MM.1S (cell line): ENCODE results near the gene TMPRSS6.

Source experiments
- DNase-seq: peaks from one replicate; pipeline ENCODE4 v3.0.0-alpha.2; 2015
- H2AFZ ChIP-seq: fragments of 300-600 bp; sonication (generic); 2 replicates; pipeline ENCODE4 v1.6.0; 2016; ENCODE audit warnings: antibody characterized with exemption, low read length
- H3F3A ChIP-seq: fragments of 300-600 bp; sonication (generic); 2 replicates; pipeline ENCODE4 v1.6.1; 2016; ENCODE audit warnings: mild to moderate bottlenecking, antibody characterized with exemption, low read length, moderate library complexity, mixed read lengths; ENCODE audit not compliant: insufficient read depth
- H3K27ac ChIP-seq: fragments of 300-600 bp; sonication (generic); 2 replicates; pipeline ENCODE4 v1.5.1; 2016; ENCODE audit warnings: mild to moderate bottlenecking, low read length
- H3K27me3 ChIP-seq: fragments of 300-600 bp; sonication (generic); replicated peaks from 2 replicates; pipeline ENCODE4 v1.6.0; 2016; ENCODE audit warnings: low read length; ENCODE audit not compliant: insufficient read depth
- H3K36me3 ChIP-seq: fragments of 300-600 bp; sonication (generic); replicated peaks from 2 replicates; pipeline ENCODE4 v1.6.1; 2016; ENCODE audit warnings: mild to moderate bottlenecking, low read length, mixed read lengths; ENCODE audit not compliant: insufficient read depth
- H3K4me1 ChIP-seq: fragments of 300-600 bp; sonication (generic); 2 replicates; pipeline ENCODE4 v1.6.1; 2016; ENCODE audit warnings: low read length, mixed read lengths
- H3K4me2 ChIP-seq: fragments of 300-600 bp; sonication (generic); 2 replicates; pipeline ENCODE4 v1.6.0; 2016; ENCODE audit warnings: low read depth, low read length
- H3K4me3 ChIP-seq: fragments of 300-600 bp; sonication (generic); 2 replicates; pipeline ENCODE4 v1.5.1; 2016; ENCODE audit warnings: low read length, mixed read lengths
- H3K79me2 ChIP-seq: fragments of 300-600 bp; sonication (generic); 2 replicates; pipeline ENCODE4 v1.6.1; 2016; ENCODE audit warnings: mixed run types, low read length, mixed read lengths
- H3K9ac ChIP-seq: fragments of 300-600 bp; sonication (generic); 2 replicates; pipeline ENCODE4 v1.6.1; 2016; ENCODE audit warnings: low read length, mixed read lengths
- H3K9me2 ChIP-seq: fragments of 300-600 bp; sonication (generic); replicated peaks from 2 replicates; pipeline ENCODE4 v1.6.1; 2016; ENCODE audit warnings: mild to moderate bottlenecking, low read length, mixed read lengths; ENCODE audit not compliant: insufficient read depth
- H3K9me3 ChIP-seq: fragments of 300-600 bp; sonication (generic); replicated peaks from 2 replicates; pipeline ENCODE4 v1.6.1; 2016; ENCODE audit warnings: mild to moderate bottlenecking, low read length, mixed read lengths; ENCODE audit not compliant: insufficient read depth
- H4K20me1 ChIP-seq: fragments of 300-600 bp; sonication (generic); 2 replicates; pipeline ENCODE4 v1.6.1; 2016; ENCODE audit warnings: mild to moderate bottlenecking, low read length, moderate library complexity, mixed read lengths; ENCODE audit not compliant: insufficient read depth
- CTCF ChIP-seq: fragments of 300-600 bp; sonication (generic); IDR thresholded peaks from 2 replicates; pipeline ENCODE4 v1.5.1; 2016; ENCODE audit warnings: antibody characterized with exemption, low read length, mixed read lengths
- EZH2 ChIP-seq: fragments of 300-600 bp; sonication (generic); optimal IDR thresholded peaks from 2 replicates; pipeline ENCODE3; 2017; ENCODE audit warnings: low read depth, mild to moderate bottlenecking, antibody characterized with exemption, low read length, mixed read lengths
- EZH2phosphoT487 ChIP-seq: fragments of 300-600 bp; sonication (generic); IDR thresholded peaks from 2 replicates; pipeline ENCODE4 v1.6.1; 2018; ENCODE audit warnings: antibody characterized with exemption, low read length

The TMPRSS6 gene

GRCh38 chr22:37109242-37109917, at the start of gene TMPRSS6:
TMPRSS6 (minus strand) TSS chr22:37109713; CDS start chr22:37103417, 6,296 bp downstream.
- no peaks in the 10 kb centered on the region for H3K9me2 ChIP-seq
- TF ChIP-seq EZH2, result no peak
- TF ChIP-seq EZH2phosphoT487, result no peak
- no peak for TF ChIP-seq CTCF
- H4K20me1 ChIP-seq, result no peaks in the 10 kb centered on the region
- no peak within 1 kb of the TSS for H3K9ac ChIP-seq
- H3K27ac ChIP-seq, result no peak within 1 kb of the TSS
- peaks cover 99% of the 10 kb centered on the region for H3K27me3 ChIP-seq
- no peaks in the 10 kb centered on the region for H3F3A ChIP-seq
- no peaks in the 10 kb centered on the region for H3K9me3 ChIP-seq
- H3K4me2 ChIP-seq, result no peak within 1 kb of the TSS
- H3K4me1 ChIP-seq, result no peaks in the 10 kb centered on the region
- H3K4me3 ChIP-seq, result no peak within 1 kb of the TSS
- DNase-seq, result no peak
- no peak within 1 kb of the TSS for H2AFZ ChIP-seq
- H3K36me3 ChIP-seq, result no peaks in the 10 kb centered on the region
- no peaks in the 10 kb centered on the region for H3K79me2 ChIP-seq

GRCh38 chr22:37158963-37159290, 49.4 kb upstream of the TMPRSS6 start:
- no peak for DNase-seq
- Histone ChIP-seq H3K27me3 (peaks cover 28% of the 10 kb centered on the region), H2AFZ (no peak overlapping the region), H3K79me2 (no peaks in the 10 kb centered on the region), H3K4me3 (no peak overlapping the region), H3K9ac (no peak overlapping the region), H3K9me2 (no peaks in the 10 kb centered on the region), H4K20me1 (no peaks in the 10 kb centered on the region), H3K27ac (no peak overlapping the region), H3K4me2 (no peak overlapping the region), H3K9me3 (no peaks in the 10 kb centered on the region), H3K4me1 (peaks cover 16% of the 10 kb centered on the region), H3K36me3 (no peaks in the 10 kb centered on the region), H3F3A (no peaks in the 10 kb centered on the region)
- TF ChIP-seq EZH2, result no peak
- no peak for TF ChIP-seq CTCF
- TF ChIP-seq EZH2phosphoT487, result no peak

- Histone ChIP-seq H2AFZ (no peak overlapping the region), H3K79me2 (no peaks in the 10 kb centered on the region), H3K4me1 (peaks cover 10% of the 10 kb centered on the region), H3K36me3 (no peaks in the 10 kb centered on the region), H3K9ac (no peak overlapping the region), H4K20me1 (no peaks in the 10 kb centered on the region), H3K4me2 (no peak overlapping the region), H3K27ac (no peak overlapping the region), H3K27me3 (peaks cover 30% of the 10 kb centered on the region), H3F3A (no peaks in the 10 kb centered on the region), H3K9me2 (no peaks in the 10 kb centered on the region), H3K9me3 (no peaks in the 10 kb centered on the region), H3K4me3 (no peak overlapping the region)
- no peak for DNase-seq
- TF ChIP-seq CTCF (no peak), EZH2phosphoT487 (no peak), EZH2 (no peak)
Measured at GRCh38 chr22:37157516-37158285, 48.2 kb upstream of the TMPRSS6 start.
